RCC 7860 (cell line): ENCODE measurements around the gene PTGDR.

Experiments used
- DNase-seq: peaks from one replicate; pipeline ENCODE4 v3.0.0-alpha.2; 2015; ENCODE audit warnings: low spot score
- FAIRE-seq: peaks from 2 replicates; lab custom pipeline; 2012; peaks lifted over from hg19 to GRCh38; lab: Jason Lieb, UNC

The PTGDR gene

DNA sequence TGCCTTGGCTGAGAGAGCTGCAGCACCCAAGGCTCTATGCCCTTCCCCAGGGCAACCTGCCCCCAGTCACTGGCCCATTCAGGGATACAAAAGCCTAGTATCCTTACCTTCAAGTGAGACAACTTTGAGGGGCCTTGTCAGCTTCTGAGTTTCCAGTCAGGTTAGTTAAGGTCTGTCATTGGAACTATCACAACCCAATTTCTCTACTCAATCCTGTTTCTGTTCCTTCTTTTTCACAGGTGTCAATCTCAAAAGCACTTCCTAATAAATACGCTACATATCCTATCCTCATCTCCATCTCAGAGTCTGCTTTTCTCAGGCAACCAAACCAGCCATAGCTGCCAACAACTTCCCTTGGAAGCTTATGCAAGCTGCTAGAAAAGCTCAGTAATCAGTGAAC lies 4.9 kb upstream of the PTGDR start:
- DNase-seq (no peak), FAIRE-seq (no peak)

GRCh38 chr14:52263190-52263589 lies 4.3 kb upstream of the PTGDR start:
- FAIRE-seq = no peak

GRCh38 chr14:52265253-52265652 lies 2.2 kb upstream of the PTGDR start:
- FAIRE-seq (no peak), DNase-seq (no peak)

More at GRCh38 chr14:52263190-52263589, 4.3 kb upstream of the PTGDR start:
- DNase-seq = no peak

GRCh38 chr14:52266179-52266578 lies 1.3 kb upstream of the PTGDR start:
- DNase-seq (no peak), FAIRE-seq (no peak)

DNA sequence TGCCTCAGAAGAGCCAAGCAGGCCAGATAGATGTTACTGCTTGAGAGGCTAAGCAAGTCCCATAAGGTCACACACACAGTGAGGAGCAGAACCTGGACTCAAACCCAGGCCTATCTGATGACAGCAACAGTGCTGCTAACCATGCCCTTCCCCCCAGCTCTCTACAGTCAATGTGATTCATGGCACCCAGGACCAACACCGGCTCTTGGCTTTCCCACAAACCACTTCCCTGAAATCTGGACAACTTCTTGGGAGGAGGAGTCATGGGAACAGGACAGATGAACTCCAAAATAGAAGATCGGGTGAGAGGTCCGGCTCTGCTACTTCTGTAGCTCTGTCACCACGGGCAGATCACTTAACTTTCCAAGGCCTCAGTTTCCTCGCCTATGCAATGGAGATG lies 716 bp upstream of the PTGDR start:
- DNase-seq = no peak

GRCh38 chr14:52268279-52269061 lies 972 bp downstream of the PTGDR start:
- FAIRE-seq = no peak
- DNase-seq = no peak

More for the DNA sequence above, 716 bp upstream of the PTGDR start:
- FAIRE-seq = no peak

DNA sequence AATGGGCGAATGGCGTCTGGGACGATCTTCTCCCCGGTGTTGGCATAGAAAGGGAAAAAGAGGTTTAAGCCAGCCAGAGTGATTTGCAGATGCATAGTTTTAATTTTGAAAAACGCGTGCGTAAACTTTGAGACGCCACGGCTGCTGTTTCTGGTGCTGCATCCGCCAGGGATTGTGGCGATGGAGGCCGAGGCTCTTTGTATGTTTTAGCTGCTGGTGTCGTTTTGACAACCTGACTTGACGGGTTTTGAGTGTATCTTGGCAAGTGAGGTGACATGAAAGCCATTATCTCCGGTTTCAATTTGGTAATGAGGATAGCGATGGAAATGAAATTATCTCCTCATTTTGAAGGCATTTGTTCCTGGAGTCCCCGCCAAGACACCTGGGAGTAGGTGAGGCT lies 1.6 kb downstream of the PTGDR start:
- DNase-seq (no peak), FAIRE-seq (no peak)

GRCh38 chr14:52269982-52270381 lies 2.5 kb downstream of the PTGDR start:
- FAIRE-seq (no peak), DNase-seq (no peak)

DNA sequence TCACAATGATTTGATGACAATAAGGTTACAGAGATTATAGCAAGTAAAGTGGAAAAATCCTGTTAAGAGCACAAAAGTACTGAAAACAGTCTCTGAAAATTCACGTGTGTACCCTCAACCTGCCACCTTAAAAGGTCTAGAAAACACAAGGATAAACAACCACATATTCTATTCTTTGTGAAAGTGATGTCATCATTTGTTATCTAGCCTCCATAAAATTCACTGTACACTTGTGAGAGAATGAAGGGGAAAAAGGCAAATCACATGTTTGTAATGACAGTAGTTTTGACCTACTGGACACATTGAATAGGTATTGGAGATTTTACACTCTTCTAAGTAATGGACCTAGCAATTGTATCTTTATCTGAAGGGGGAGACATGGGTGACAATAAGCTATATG lies 4.0 kb downstream of the PTGDR start:
- FAIRE-seq (no peak), DNase-seq (no peak)

DNA sequence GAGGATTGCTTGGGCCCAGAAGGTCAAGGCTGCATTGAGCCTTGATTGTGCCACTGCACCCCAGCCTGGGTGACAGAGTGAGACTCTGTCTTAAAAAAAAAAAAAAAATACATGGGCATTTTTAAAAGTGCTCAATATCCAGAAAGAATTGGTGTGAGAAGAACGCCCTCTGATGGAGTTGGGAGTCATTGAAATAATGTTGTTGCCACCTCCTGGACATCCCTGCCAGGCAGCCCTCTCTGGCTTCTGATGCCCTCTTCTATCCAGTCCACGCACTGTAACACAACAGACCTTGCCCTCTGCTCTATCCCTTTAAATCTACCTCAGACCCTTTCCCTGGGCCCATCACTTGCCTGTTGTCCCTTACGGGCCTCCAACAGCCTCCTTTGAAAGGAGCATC lies 4.9 kb downstream of the PTGDR start:
- DNase-seq (no peak), FAIRE-seq (no peak)

DNA sequence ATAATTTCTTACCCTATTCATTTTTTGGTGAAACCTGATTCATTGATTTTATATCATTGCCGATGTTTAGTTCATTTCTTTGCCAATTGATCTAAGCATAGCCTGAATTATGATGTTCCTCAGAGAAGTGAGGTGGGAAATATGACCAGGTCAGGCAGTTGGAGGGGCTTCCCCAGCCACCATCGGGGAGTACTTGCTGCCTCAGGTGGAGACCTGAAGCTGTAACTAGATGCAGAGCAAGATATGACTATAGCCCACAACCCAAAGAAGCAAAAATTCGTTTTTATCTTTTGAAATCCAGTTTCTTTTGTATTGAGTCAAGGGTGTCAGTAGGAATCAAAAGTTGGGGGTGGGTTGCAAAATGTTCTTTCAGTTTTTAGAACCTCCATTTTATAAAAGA lies 7.9 kb downstream of the PTGDR start:
- no peak for DNase-seq
- no peak for FAIRE-seq

DNA sequence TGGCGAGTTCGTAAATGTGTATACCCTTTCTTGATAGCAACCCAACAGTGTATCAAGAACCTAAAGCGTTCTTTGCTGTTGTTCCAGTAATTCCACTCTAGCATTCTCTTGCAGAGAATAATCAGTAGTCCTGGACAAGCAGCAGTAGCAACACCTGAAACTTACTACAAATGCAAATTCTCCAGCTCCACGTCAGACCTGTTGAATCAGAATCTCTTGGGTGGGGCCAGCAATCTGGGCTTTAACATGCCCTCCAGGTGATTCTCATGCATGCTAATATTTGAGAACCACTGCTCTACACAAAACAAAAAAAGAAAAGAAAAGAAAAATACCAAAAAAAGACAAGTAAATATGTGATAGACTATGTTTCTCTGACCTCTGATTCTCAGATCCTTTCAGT lies 10.1 kb downstream of the PTGDR start:
- FAIRE-seq = no peak
- no peak for DNase-seq

- FAIRE-seq (no peak), DNase-seq (no peak)
These were observed 11.9 kb downstream of the PTGDR start for GRCh38 chr14:52279408-52279807.

GRCh38 chr14:52283099-52283498 lies 15.6 kb downstream of the PTGDR start:
- FAIRE-seq = no peak
- DNase-seq = no peak

GRCh38 chr14:52286661-52287649 lies 19.5 kb downstream of the PTGDR start:
- FAIRE-seq (no peak), DNase-seq (no peak)

- no peak for FAIRE-seq
- DNase-seq = no peak
These were observed 28.9 kb downstream of the PTGDR start for GRCh38 chr14:52296378-52296777.

DNA sequence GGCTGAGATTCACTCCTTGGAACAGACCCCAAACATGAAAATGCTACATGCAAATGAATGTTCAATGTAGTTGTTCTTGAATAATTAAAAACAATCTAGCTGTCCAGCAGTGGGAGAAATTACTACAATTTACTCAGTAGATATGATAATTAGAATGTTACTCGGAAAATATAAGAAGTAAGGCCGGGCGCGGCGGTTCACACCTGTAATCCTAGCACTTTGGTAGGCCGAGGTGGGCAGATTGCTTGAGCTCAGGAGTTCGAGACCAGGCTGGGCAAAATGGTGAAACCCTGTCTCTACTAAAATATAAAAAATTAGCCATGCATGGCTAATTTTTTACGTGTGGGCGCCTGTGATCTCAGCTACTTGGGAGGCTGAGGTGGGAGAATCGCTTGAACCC lies 31.3 kb downstream of the PTGDR start:
- no peak for FAIRE-seq
- no peak for DNase-seq

GRCh38 chr14:52299692-52300278 lies 32.3 kb downstream of the PTGDR start:
- peak; percentile 34 for DNase-seq
- FAIRE-seq = peak; percentile 85

GRCh38 chr14:52303236-52303635 lies 35.7 kb downstream of the PTGDR start:
- FAIRE-seq (no peak), DNase-seq (no peak)

DNA sequence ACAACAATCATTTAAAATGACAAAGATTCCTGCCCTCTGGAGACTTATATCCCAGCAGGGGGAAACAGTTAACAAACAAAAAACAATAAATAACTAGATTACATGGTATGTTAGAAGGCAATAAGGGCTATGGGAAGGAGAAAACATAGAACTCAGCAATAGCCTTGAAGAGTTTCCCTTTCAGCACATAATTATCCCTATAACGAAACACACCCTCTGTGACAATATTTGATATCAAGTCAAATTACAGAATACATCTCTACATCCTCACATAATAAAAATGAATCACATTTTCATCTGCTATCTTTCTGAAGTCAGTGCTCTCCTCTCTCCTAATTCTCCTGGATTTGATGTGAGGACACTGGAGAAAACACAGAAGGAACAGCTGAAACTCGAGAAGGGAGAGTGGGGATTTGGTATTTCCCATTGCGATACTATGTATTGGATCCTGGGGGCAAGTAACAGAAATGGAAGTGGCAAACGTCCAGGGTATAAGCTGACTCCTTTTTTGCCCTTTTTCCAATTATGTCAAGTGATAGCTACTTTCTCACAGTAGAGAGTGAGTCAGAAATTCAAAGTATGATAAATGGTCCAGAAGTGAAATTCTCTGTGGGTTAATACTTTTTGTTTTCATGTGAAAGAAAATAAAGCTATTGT lies 36.9 kb downstream of the PTGDR start:
- no peak for FAIRE-seq
- DNase-seq = no peak

DNA sequence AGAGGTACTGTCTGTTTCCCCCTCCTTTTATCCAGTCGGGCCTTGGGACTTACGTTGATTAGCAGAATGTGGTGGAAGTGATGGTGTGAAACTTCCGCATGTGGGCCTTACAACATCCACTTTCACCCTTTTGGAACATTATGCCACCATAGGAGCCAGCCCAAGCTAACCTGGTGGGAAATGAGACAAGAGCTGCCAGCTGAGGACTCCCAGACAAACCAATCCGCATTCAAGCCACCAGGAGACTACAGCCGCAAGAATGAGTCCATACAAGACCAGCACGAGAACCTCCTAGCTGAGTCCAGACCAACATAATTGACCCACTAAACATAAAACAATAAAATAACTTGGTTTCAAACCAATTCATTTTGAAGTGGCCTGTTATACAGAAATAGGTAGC lies 37.5 kb downstream of the PTGDR start:
- DNase-seq = no peak
- FAIRE-seq = no peak
